Transverse colon (tissue), 4 donors: ENCODE results near the gene ETV4. TPM values are rescaled to one million over a fixed set of nuclear protein-coding genes. Genes with fewer than 3 reads are reported as not detected.

ENCODE experiments used
- DNase-seq: peaks from one replicate; pipeline ENCODE4 v3.0.0-alpha.2; 2019
- H3K27ac ChIP-seq, 4 donors: fragments of 200-600 bp; sonication (generic); 2 replicates each; pipeline ENCODE4 v1.5.1; 2016 to 2018; ENCODE audit warnings: inconsistent platforms in 4 of 4
- H3K27me3 ChIP-seq: fragments of 200-600 bp; sonication (generic); 2 replicates; pipeline ENCODE4 v1.5.1; 2017; ENCODE audit warnings: inconsistent platforms
- H3K36me3 ChIP-seq, 4 donors: fragments of 200-600 bp; sonication (generic); 2 replicates each; pipeline ENCODE4 v1.5.1; 2017 to 2019; ENCODE audit warnings: inconsistent platforms in 4 of 4
- H3K4me1 ChIP-seq, 4 donors: fragments of 200-600 bp; sonication (generic); 2 replicates each; pipeline ENCODE4 v1.5.1; 2017 to 2020; ENCODE audit warnings: inconsistent platforms in 4 of 4
- H3K4me3 ChIP-seq, 4 donors: fragments of 200-600 bp; sonication (generic); 1 replicate in 1 of 4; 2 replicates in 3 of 4; pipeline versions ENCODE4 v1.5.1 to v1.6.1; 2017 to 2019; ENCODE audit warnings: inconsistent platforms in 4 of 4
- H3K9me3 ChIP-seq, 2 donors: fragments of 200-600 bp; sonication (generic); 2 replicates each; pipeline ENCODE4 v1.5.1; 2017 to 2019; ENCODE audit warnings: inconsistent platforms in 2 of 2
- EP300 ChIP-seq: sonication (generic); formaldehyde crosslinking; IDR thresholded peaks from one replicate; pipeline ENCODE4 v1.6.1; 2017; ENCODE audit warnings: antibody characterized with exemption, low read depth
- POLR2A ChIP-seq: fragments of 450-650 bp; IDR thresholded peaks from one replicate; pipeline ENCODE4 v1.6.1; 2016; ENCODE audit warnings: antibody characterized with exemption, mild to moderate bottlenecking, moderate library complexity
- POLR2AphosphoS5 ChIP-seq, 3 donors: sonication (generic); formaldehyde crosslinking; IDR thresholded peaks; one replicate each; pipeline ENCODE4 v1.6.1; 2016; ENCODE audit warnings: antibody characterized with exemption in 3 of 3
- WGBS, 2 donors: methylation state at CpG; one replicate each; pipeline ENCODE4 v1.1.5; 2018; ENCODE audit warnings: low coverage in 1 of 2; 5-methylcytosine and 5-hydroxymethylcytosine counted together
- in situ Hi-C, 4 donors: fragments of 200-750 bp; cut with MboI; loops; one replicate each; pipeline versions ENCODE4 v1.15.0 to v1.15.1; 2017; ENCODE audit warnings: low sequenced_read_pairs in 3 of 4, low pct_ligation_motif_present in 1 of 4, low pct_unique_long_range_greater_than_20kb in 1 of 4
- intact Hi-C: fragments of 100-400 bp; cut with DNase I; formaldehyde crosslinking; loops from one replicate; pipeline ENCODE4 v1.15.1; 2023; ENCODE audit warnings: low total_unique reads
- total RNA-seq, 4 donors: library from RNA; depleted of rRNA; stranded (reverse); fragments of >200 nt; gene quantifications; one replicate each; pipeline ENCODE4 v1.1.0, GENCODE V29; 2016
- TF ChIP-seq, protein P1 (sequence below), 5 experiments: fragments of 200-600 bp in 3 of 5; fragments of 450-650 bp in 2 of 5; sonication (generic) in 3 of 5; IDR thresholded peaks; 1 replicate in 2 of 5; 2 replicates in 3 of 5; pipeline ENCODE4 v1.5.1; 2016 to 2017; ENCODE audit warnings: antibody characterized with exemption in 5 of 5, inconsistent platforms in 3 of 5, mild to moderate bottlenecking in 2 of 5, moderate library complexity in 1 of 5

ETV4 gene
- total RNA-seq, 4 donors from 2014 or later = 0.41 to 1.3 TPM; not detected in 2

GRCh38 chr17:43583332-43583731 is 37.2 kb upstream of the ETV4 start:
- intact Hi-C loops = no loop called here
- in situ Hi-C loops = loop anchor here in 1 of 4 donors (5.0 kb wide), 1 partner anchor 89 kb away; no protein-coding TSS in a partner anchor
- no peaks in the 10 kb centered on the region for H3K36me3 ChIP-seq
- H3K27ac ChIP-seq = no peak overlapping the region
- WGBS, 2 donors = 88 to 91% methylated on average over 7 of the region's 7 CpGs
- no peaks in the 10 kb centered on the region for H3K9me3 ChIP-seq
- no peak overlapping the region for H3K4me3 ChIP-seq
- H3K4me1 ChIP-seq = peaks cover 0 to 21% (median 12%) of the 10 kb centered on the region in 4 donors
- DNase-seq = no peak
- TF ChIP-seq, protein P1, sequence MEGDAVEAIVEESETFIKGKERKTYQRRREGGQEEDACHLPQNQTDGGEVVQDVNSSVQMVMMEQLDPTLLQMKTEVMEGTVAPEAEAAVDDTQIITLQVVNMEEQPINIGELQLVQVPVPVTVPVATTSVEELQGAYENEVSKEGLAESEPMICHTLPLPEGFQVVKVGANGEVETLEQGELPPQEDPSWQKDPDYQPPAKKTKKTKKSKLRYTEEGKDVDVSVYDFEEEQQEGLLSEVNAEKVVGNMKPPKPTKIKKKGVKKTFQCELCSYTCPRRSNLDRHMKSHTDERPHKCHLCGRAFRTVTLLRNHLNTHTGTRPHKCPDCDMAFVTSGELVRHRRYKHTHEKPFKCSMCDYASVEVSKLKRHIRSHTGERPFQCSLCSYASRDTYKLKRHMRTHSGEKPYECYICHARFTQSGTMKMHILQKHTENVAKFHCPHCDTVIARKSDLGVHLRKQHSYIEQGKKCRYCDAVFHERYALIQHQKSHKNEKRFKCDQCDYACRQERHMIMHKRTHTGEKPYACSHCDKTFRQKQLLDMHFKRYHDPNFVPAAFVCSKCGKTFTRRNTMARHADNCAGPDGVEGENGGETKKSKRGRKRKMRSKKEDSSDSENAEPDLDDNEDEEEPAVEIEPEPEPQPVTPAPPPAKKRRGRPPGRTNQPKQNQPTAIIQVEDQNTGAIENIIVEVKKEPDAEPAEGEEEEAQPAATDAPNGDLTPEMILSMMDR (IDR thresholded peaks at IDR 0.05) = no peak
- TF ChIP-seq EP300 (no peak), POLR2AphosphoS5 (IDR thresholded peaks at IDR 0.05) (no peak)
- no peaks in the 10 kb centered on the region for H3K27me3 ChIP-seq

DNA sequence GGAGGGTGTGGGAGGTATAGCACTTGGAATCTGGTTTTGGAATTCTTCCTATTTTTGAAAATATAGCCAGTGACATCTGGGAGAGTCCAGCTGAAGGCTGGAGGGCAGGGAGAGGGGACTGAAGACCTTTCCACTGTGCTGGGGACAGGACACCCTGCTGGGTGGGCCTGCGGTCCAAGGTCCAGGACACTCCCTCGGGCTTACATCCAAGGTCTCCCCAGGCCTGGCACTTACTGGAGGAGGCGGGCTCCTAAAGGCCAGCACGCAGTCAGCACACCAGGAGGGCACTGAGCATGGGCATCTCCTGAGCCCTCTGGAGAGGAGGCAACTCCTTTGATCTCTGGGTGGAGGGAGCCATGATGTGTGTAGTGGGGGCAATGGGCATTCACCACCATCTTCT is 35.5 kb upstream of the ETV4 start:
- H3K9me3 ChIP-seq = no peaks in the 10 kb centered on the region
- intact Hi-C loops = no loop called here
- in situ Hi-C loops = loop anchor here in 1 of 4 donors (5.0 kb wide), 1 partner anchor 91 kb away; no protein-coding TSS in a partner anchor
- H3K4me3 ChIP-seq = no peak overlapping the region
- H3K4me1 ChIP-seq = peaks cover 0 to 22% (median 13%) of the 10 kb centered on the region in 4 donors
- peak; percentile 47 for DNase-seq
- no peaks in the 10 kb centered on the region for H3K27me3 ChIP-seq
- H3K36me3 ChIP-seq = no peaks in the 10 kb centered on the region
- no peak overlapping the region for H3K27ac ChIP-seq
- 71% methylated on average over 4 of the region's 4 CpGs; no CpG with 5 or more reads in 1 of the 2 donors for WGBS, 2 donors
- TF ChIP-seq POLR2AphosphoS5 (IDR thresholded peaks at IDR 0.05) (no peak), POLR2A (no peak), EP300 (no peak)
- TF ChIP-seq, protein P1 (IDR thresholded peaks at IDR 0.05) = no peak

GRCh38 chr17:43581130-43581529 is 35.0 kb upstream of the ETV4 start:
- DNase-seq = no peak
- no peaks in the 10 kb centered on the region for H3K9me3 ChIP-seq
- no peak overlapping the region for H3K4me3 ChIP-seq
- intact Hi-C loops = no loop called here
- peaks cover 0 to 24% (median 13%) of the 10 kb centered on the region in 4 donors for H3K4me1 ChIP-seq
- in situ Hi-C loops = loop anchor here in 1 of 4 donors (5.0 kb wide), 1 partner anchor 91 kb away; no protein-coding TSS in a partner anchor
- no peak overlapping the region for H3K27ac ChIP-seq
- 70 to 79% methylated on average over 2 to 4 of the region's 4 CpGs for WGBS, 2 donors
- no peaks in the 10 kb centered on the region for H3K36me3 ChIP-seq
- H3K27me3 ChIP-seq = no peaks in the 10 kb centered on the region
- no peak for TF ChIP-seq POLR2AphosphoS5 (IDR thresholded peaks at IDR 0.05)
- no peak for TF ChIP-seq EP300
- TF ChIP-seq POLR2A = no peak
- TF ChIP-seq, protein P1 (IDR thresholded peaks at IDR 0.05) = no peak

DNA sequence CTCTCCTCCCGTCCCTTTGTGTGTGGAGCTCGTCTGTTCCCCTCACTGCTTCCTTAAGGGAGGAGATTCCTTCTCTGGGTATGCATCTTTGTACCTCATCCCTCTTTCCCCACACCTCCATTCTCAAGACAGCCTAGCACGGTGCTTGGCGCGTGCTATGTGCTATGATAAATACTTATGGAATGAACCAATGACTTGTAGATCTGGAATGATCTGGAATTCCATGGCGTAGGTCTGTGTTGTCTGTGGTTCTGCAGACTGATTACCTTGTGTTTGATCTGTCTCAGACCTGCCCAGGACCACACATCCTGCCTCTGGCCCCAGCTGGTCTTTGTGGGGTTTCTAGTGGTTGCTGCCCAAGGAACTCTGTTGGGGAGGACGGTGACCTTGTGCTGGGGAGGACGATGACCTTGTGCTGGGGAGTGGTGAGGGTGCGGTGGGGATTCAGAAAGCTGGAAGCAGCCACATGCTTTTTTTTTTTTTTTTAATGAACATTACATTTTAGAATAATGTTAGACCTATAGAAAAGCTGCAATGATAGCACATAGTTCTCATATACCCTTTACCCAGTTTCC is 33.5 kb upstream of the ETV4 start:
- Histone ChIP-seq H3K27ac (no peak overlapping the region), H3K27me3 (no peaks in the 10 kb centered on the region), H3K36me3 (no peaks in the 10 kb centered on the region), H3K9me3 (no peaks in the 10 kb centered on the region), H3K4me3 (no peak overlapping the region), H3K4me1 (peaks cover 0 to 24% (median 15%) of the 10 kb centered on the region in 4 donors)
- in situ Hi-C loops = loop anchor here in 3 of 4 donors (5.0 to 10.0 kb wide), 2 partner anchors 93 to 185 kb away; no protein-coding TSS in a partner anchor
- TF ChIP-seq EP300 = no peak
- no peak for TF ChIP-seq POLR2A
- TF ChIP-seq POLR2AphosphoS5 (IDR thresholded peaks at IDR 0.05) = no peak
- TF ChIP-seq, protein P1 (IDR thresholded peaks at IDR 0.05) = no peak
- 76% methylated on average over 9 of the region's 9 CpGs; no CpG with 5 or more reads in 1 of the 2 donors for WGBS, 2 donors
- no peak for DNase-seq
- intact Hi-C loops = loop anchor here (10.0 kb wide), 1 partner anchor 175 kb away; the partner anchor contains the start of gene SOST
